Measurements from ENCODE around the gene WFDC5.

DNA sequence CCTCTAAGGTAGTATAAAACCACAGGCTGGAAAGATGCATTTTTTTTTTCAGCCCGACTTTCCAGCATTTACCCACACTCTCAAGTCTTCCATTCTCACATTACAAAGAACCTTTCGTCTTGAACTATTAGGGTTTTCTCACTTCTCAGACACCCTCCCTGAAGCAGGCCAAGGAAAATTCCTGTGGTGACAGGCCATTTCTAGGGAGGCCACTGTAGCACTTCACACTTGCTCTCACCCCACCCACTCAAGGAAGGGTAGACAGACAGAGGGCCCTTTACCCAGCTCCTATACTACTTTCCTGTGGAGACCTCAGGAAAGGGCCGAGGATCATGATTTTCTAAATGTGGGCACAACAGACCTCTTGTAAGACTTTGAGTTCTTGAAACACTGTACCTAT, 41.8 kb downstream of the WFDC5 start:
- TF ChIP-seq, protein P1, sequence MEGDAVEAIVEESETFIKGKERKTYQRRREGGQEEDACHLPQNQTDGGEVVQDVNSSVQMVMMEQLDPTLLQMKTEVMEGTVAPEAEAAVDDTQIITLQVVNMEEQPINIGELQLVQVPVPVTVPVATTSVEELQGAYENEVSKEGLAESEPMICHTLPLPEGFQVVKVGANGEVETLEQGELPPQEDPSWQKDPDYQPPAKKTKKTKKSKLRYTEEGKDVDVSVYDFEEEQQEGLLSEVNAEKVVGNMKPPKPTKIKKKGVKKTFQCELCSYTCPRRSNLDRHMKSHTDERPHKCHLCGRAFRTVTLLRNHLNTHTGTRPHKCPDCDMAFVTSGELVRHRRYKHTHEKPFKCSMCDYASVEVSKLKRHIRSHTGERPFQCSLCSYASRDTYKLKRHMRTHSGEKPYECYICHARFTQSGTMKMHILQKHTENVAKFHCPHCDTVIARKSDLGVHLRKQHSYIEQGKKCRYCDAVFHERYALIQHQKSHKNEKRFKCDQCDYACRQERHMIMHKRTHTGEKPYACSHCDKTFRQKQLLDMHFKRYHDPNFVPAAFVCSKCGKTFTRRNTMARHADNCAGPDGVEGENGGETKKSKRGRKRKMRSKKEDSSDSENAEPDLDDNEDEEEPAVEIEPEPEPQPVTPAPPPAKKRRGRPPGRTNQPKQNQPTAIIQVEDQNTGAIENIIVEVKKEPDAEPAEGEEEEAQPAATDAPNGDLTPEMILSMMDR (IDR thresholded peaks at IDR 0.05; ENCODE audit: low read depth, low read length, missing input control), result no peak
- TF ChIP-seq EGR1 (IDR thresholded peaks at IDR 0.05; ENCODE audit: low read depth in 2 of 2) (no peak), MAX (IDR thresholded peaks at IDR 0.05) (no peak), YY1 (IDR thresholded peaks at IDR 0.05) (no peak), HNF4A (conservative IDR thresholded peaks at IDR 0.05) (no peak)
